Raji (cell line): ENCODE measurements around the gene RPL15.

Source experiments
- POLR2A ChIP-seq: IDR thresholded peaks from 2 replicates; pipeline ENCODE4 v1.6.1; 2011; ENCODE audit warnings: low read depth, low read length, control low read depth; ENCODE audit not compliant: insufficient read depth

Gene RPL15

DNA sequence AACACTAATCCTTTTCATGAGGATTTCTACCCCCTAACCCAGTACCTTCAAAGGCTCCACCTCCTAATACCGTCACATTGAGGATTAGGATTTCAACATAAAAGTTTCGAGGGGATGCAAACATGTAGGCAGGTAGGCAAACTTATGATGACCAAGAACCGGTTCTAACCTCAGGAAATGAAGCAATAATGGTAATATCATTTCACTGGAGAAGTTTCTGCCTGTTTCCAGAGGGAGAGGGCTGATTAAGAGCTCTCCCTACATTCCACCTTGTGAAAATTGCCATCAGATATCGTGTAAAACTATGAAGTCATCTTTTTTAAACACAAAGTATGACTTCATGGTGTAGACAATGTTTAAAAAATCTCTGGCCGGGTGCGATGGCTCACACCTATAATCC, 31.7 kb upstream of the RPL15 start:
- no peak for TF ChIP-seq POLR2A

DNA sequence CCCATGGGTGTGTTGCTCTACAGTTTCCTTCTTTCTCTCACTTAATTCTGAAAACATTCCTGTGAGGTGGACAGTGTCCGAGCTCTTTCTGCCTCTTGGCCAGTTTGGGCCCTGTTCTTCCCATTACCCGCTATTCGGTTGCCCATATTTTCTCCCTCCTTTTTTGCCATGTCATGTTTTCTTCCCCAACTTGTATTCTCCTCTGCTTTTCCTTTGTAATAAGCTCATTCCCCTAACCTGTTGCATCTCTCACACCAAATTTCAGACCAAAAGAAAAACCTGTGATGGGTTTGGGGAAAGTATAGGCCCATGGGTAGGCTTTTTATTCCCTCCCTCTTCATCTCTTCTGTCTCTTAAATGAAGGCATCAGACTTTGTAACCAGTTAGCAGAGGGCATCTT, 30.6 kb upstream of the RPL15 start:
- TF ChIP-seq POLR2A: no peak

DNA sequence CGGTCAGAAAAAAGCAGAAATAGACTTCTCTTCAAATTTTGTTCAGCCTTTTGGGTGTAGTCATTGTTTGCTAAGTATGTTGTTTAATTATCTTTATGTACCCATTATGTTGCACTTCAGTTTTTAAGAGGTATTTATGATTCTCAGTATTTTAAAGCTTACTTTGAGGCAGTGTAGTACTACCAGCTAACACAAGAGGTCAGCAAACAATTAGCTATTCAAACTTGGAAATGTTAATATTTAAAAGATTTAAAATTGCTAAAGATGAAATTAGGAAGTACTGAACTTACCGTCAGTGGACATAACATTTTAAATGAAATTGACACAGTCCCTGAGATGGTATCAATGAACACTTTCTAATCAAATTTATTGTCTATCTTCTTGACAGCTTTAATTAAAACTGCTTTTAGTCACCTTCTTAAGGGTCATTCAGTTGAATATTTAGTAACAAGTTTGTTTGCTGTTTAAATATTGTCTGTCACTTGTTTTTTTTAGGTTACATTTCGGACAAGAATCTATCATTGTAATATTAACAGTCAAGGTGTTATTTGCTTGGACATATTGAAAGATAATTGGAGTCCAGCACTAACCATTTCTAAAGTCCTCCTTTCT, 28.2 kb upstream of the RPL15 start:
- no peak for TF ChIP-seq POLR2A

DNA sequence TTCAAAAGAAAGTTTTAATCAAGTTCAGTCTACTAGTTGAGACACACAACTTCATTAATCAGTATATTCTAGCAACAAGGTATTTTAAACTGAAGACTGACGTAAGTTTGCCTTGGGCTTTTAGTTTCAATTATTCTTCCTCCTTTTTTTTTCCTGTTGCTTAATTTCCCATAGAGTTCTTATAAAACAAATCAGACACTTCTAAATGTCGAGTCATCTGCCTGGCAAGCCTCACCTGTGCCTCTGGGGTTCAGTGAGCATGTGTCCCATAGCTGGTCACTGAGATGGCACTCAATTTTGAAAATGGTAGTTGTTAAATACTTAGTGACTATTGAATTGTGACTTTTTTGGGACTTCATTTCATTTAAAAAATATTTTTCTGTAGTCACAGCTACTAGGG, 27.5 kb upstream of the RPL15 start:
- TF ChIP-seq POLR2A: no peak

DNA sequence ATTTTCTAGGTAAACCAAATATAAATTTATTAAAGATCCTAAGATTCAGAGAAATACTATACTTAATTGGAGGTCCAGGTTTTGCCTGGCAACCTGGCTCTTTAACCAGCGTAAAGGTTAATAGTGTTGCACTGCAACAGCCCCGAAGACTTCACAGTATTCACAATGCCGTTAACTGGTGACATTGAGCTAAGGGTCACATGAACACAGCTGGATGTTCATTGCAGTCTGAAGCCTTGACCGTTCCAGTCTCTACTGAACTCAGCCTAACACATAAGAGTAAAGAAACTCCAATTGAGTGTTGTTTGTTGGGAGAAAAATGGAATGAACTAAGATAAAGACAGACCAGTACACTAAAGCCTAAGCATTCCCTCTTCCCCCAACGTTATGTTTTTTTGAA, 27.0 kb upstream of the RPL15 start:
- no peak for TF ChIP-seq POLR2A

DNA sequence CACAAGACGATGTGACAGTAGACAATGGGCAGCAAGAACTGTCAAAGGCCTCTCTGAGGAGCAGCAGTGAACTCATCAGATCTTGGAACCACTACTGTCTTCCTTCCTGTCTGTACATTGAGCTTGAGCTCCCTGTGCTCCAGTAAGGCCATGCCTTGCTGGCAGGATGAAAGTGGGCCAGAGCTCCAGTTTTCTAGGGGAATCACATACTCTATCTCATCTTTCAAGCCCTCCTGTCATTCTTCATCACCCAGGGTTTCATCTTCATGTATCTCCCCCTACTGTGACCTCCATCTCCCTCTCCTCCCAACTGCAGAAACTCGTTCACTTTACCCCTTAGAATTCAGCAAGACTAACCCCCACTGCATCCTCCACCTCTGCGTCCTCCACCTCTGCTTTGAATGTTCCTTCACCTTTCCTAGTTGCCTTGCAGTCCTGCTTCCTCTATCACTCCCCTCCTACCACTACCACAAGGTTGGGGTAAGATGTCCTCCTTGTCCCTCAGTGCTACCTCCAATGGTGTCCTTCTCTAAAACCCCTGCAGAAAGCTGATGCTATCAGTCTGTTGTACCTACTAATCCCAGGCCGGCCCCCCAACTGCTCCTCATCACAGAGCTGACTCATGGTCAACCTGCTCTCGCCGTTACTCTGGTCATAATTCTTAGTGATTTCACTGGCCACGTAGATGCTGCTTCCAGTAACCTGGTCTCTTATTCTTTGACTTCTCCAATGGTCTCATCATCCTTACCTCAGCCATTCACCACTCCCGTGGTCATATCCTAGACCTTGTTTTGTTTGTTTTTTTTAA, 22.5 kb upstream of the RPL15 start:
- TF ChIP-seq POLR2A: no peak

DNA sequence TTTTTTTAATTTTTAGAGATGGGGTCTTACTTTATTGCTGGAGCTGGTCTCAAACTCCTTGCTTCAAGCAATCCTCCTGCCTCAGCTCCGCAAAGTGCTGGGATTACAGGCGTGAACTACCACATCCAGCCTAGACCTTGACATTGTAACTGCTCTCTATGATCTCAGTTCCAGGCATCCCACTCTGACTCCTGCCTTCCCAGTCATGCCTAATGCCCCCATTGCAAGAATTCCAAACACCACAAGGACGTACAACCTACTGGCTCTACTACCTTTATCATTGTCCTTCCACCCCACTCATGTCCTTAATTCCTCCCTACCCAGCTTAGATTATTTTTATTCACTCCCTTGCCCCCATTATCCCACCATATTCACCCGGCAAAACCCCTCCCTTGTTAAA, 21.8 kb upstream of the RPL15 start:
- TF ChIP-seq POLR2A: no peak

- no peak for TF ChIP-seq POLR2A
These were observed 16.2 kb upstream of the RPL15 start for GRCh38 chr3:23900744-23901143.

- TF ChIP-seq POLR2A: no peak
These were observed 12.4 kb upstream of the RPL15 start for GRCh38 chr3:23904545-23904944.

GRCh38 chr3:23909341-23909740, 7.6 kb upstream of the RPL15 start:
- no peak for TF ChIP-seq POLR2A

- no peak for TF ChIP-seq POLR2A
These were observed 5.5 kb upstream of the RPL15 start for GRCh38 chr3:23911397-23911796.

DNA sequence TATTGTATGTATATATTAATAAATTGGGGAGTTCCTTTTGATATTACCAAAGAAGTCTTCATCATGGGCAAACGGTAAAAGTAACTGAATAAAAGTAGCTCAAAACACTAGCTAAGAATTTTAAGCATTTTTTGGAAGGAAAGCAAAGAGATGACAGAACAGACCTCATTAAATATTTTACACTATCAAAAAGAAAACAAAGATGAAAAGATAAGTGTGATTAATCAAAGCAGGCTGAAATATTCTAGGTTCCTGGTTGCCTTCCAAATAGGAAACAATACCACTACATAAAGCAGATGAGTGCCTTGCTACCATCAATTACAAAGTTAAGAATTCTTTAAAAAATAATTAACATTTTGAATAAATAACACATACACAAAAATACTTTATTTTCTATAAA, 3.8 kb upstream of the RPL15 start:
- no peak for TF ChIP-seq POLR2A

- TF ChIP-seq POLR2A: no peak
These were observed 2.8 kb upstream of the RPL15 start for GRCh38 chr3:23913873-23914743.

DNA sequence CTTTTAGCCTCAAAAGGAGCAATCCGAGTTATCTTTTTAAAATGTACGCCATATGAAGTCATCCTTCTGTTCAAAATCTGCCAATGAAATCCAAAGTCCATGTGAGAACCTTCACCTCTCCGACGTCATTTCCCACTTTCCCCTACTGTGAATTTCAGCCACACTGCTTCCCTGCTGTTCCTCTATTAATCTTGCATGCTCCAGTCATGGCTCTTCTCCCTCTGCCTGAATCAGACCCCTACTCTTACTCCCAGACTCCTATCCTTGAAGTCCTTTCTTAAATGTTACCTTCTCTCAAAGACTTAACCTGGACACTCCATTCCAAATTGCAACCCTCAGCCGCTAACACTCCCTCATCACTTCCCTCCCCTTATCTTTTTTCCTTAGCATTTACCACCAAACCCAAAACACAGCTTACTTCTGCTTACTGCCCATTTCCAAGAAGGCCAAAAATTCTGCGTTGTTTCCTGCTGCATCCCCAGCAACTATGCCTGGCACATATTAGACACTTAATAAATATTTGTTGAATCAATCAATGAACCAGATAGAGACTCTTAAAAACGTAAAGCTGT, 1.3 kb upstream of the RPL15 start:
- TF ChIP-seq POLR2A: no peak

- no peak for TF ChIP-seq POLR2A
These were observed 613 bp upstream of the RPL15 start for GRCh38 chr3:23916152-23916885.
